HT-29 (cell line): ENCODE measurements around the gene APRT. TPM values are rescaled to one million over a fixed set of nuclear protein-coding genes. Genes with fewer than 3 reads are reported as not detected.

Experiments
- DNase-seq: peaks from one replicate; pipeline ENCODE4 v3.0.0-alpha.2; 2015; ENCODE audit warnings: low spot score
- total RNA-seq: library from RNA; depleted of rRNA; stranded (reverse); fragments of >200 nt; shearing (Covaris generic); gene quantifications from 2 replicates; pipeline ENCODE4 v1.2.3, GENCODE V29; 2014

Gene APRT
- total RNA-seq, 1 experiment from 2014 or later, result 675 TPM

- DNase-seq, result no peak
Observed at GRCh38 chr16:88842308-88842756, 30.6 kb upstream of the APRT start.

GRCh38 chr16:88841521-88842307 is 30.0 kb upstream of the APRT start:
- no peak for DNase-seq

- no peak for DNase-seq
Observed at GRCh38 chr16:88840600-88841215, 29.0 kb upstream of the APRT start.

GRCh38 chr16:88839745-88840599 is 28.2 kb upstream of the APRT start:
- DNase-seq, result no peak

GRCh38 chr16:88839026-88839529 is 27.4 kb upstream of the APRT start:
- no peak for DNase-seq

- no peak for DNase-seq
Observed at GRCh38 chr16:88838566-88838965, 26.8 kb upstream of the APRT start.

- DNase-seq, result no peak
Observed at GRCh38 chr16:88837806-88838205, 26.1 kb upstream of the APRT start.

- DNase-seq, result no peak
Observed at GRCh38 chr16:88836791-88837190, 25.1 kb upstream of the APRT start.

GRCh38 chr16:88835818-88836217 is 24.1 kb upstream of the APRT start:
- no peak for DNase-seq

- no peak for DNase-seq
Observed at GRCh38 chr16:88835383-88835782, 23.7 kb upstream of the APRT start.

GRCh38 chr16:88834670-88835069 is 22.9 kb upstream of the APRT start:
- DNase-seq, result no peak

- no peak for DNase-seq
Observed at GRCh38 chr16:88833086-88833485, 21.4 kb upstream of the APRT start.

GRCh38 chr16:88831838-88832237 is 20.1 kb upstream of the APRT start:
- peak; percentile 5 for DNase-seq

GRCh38 chr16:88830783-88831182 is 19.1 kb upstream of the APRT start:
- DNase-seq, result no peak

- no peak for DNase-seq
Observed at GRCh38 chr16:88830258-88830657, 18.5 kb upstream of the APRT start.

GRCh38 chr16:88828711-88829110 is 17.0 kb upstream of the APRT start:
- DNase-seq, result no peak

- no peak for DNase-seq
Observed at GRCh38 chr16:88827727-88828126, 16.0 kb upstream of the APRT start.

GRCh38 chr16:88826070-88826840 is 14.5 kb upstream of the APRT start:
- no peak for DNase-seq

GRCh38 chr16:88825146-88825545 is 13.4 kb upstream of the APRT start:
- DNase-seq, result no peak

- DNase-seq, result no peak
Observed at GRCh38 chr16:88824256-88825077, 12.7 kb upstream of the APRT start.
